KOPT-K1 (cell line): ENCODE data around the gene DSTN.

Source experiments
- H3K27ac ChIP-seq: fragments of 200-600 bp; sonication (generic); 2 replicates; pipeline ENCODE4 v1.5.1; 2016; ENCODE audit warnings: antibody characterized with exemption, mild to moderate bottlenecking, low read depth, low read length; ENCODE audit not compliant: poor library complexity, severe bottlenecking
- H3K36me3 ChIP-seq: fragments of 200-600 bp; sonication (generic); 2 replicates; pipeline ENCODE4 v1.5.1; 2017; ENCODE audit warnings: antibody characterized with exemption, mild to moderate bottlenecking, low read length, moderate library complexity; ENCODE audit not compliant: insufficient read depth
- H3K9me3 ChIP-seq: fragments of 200-600 bp; sonication (generic); 2 replicates; pipeline ENCODE4 v1.5.1; 2017; ENCODE audit warnings: antibody characterized with exemption, low read length, mild to moderate bottlenecking; ENCODE audit not compliant: insufficient read depth, poor library complexity, severe bottlenecking

Gene DSTN

DNA sequence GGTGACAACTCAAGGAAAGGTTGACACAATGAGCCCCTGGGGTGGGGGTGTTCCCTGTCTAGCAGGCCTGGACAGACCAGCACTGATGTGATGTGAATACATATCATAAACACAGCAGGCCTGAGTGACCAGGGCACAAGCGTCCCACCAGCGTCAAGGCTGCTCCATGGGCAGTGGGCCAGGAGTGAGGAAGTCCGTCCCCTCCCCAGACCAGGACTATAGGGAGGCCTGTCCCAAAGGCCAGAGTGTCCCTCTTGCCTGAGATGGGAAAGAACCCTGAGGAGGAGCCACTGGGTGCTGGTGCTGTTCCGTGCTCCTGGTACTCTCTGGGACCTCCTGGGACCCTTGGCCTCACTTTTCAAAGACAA lies 67.5 kb downstream of the DSTN start:
- Histone ChIP-seq H3K36me3 (peaks cover 83% of the 10 kb centered on the region), H3K9me3 (no peaks in the 10 kb centered on the region), H3K27ac (no peak overlapping the region)

DNA sequence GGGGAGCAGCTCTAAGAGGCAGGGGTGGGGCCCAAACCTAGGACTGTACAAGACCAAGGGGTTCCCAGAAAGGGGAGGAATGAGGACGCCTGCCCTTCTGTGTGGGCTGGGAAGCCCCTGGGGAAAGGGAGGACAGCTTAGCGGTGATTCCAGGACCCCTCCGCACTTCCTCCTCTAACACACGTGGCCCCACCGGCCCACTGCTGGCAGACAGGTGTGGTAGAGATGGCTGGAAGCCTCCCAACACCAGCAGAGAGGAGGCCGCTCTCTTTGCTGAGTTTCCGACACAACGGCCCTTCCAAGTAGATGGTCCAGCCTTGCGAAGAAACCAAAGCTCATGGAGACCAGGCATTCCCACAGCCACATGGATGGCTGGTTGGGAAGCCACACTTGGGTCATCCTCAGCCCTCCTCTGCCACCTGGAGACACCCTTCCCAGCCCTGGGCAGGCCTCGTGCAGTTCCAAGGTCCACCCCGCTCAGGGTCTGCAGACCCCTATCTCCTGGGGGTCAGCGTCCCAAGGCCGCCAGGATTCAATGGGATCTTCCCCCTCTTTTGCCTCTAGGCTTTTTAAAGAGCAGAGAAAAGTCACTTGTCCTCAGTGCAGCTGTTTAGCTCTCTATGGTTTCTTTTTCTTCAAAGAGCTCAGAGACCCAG lies 68.2 kb downstream of the DSTN start:
- peaks cover 81% of the 10 kb centered on the region for H3K36me3 ChIP-seq
- no peak overlapping the region for H3K27ac ChIP-seq
- no peaks in the 10 kb centered on the region for H3K9me3 ChIP-seq

DNA sequence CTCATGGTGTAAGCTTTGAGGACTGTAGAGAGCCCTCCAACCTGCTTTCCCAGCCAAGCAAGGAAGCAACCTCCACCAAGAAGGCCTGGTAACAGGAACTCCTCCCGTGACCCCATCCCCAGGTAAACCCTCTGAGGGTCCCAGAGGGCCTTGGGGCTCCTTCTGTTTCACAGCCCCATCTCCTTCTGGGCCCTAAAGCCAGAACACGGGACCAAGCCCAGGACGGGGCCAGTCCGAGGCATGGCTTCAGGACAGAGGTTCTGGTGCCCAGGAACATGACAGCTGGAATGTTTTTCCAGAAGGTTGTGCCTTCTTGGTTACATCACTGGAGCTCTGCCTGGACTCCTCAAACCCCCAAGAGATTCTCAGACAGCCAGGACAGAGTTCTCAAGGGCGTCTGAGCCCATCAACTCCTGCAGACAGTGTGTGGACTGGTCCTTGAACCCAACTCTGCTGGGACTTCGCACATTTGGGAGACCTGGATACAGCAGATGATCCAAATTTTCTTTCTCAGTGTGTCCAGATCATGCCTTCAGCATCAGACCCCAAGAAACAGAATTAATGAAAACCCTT lies 69.0 kb downstream of the DSTN start:
- Histone ChIP-seq H3K36me3 (peaks cover 72% of the 10 kb centered on the region), H3K27ac (no peak overlapping the region)

DNA sequence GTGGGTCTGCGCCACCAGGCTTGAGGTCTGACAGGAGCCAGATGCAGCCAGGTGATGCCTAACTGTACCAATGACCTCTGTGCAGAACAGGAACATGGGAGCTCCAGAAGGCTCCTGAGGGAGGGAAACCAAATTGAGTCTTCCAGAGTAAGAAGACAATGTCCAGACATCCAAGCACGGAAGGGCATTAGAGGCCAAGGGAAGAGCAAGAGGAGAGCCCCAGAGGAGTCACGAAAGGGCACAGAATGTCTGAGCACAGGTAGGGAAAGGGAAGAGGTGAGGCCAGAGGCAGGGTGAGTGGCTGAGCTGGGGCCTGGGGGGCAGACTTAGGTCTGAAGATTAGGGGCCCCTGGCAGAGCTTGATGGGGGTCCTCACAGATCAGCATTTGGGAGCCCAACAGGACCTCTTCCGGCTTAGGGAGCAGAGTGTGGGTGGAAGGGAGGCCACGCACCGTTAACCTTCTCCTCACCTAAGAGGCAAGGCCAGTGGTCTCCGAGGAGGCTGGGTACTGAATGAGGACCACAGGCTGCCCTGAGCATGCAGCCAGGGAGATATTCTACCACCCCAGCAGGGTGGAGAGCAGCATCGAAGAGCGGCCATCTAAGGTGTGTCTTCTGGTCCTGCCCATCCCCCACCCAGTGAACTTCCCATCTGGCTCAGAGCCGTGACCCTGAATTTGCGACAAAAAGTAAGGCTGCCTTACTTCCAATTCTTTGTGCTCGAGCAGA lies 70.4 kb downstream of the DSTN start:
- H3K9me3 ChIP-seq = no peaks in the 10 kb centered on the region
- peaks cover 59% of the 10 kb centered on the region; the same call in 1 of the 2 replicates for H3K36me3 ChIP-seq
- H3K27ac ChIP-seq = no peak overlapping the region

More for the DNA sequence above, 69.0 kb downstream of the DSTN start:
- no peaks in the 10 kb centered on the region for H3K9me3 ChIP-seq

DNA sequence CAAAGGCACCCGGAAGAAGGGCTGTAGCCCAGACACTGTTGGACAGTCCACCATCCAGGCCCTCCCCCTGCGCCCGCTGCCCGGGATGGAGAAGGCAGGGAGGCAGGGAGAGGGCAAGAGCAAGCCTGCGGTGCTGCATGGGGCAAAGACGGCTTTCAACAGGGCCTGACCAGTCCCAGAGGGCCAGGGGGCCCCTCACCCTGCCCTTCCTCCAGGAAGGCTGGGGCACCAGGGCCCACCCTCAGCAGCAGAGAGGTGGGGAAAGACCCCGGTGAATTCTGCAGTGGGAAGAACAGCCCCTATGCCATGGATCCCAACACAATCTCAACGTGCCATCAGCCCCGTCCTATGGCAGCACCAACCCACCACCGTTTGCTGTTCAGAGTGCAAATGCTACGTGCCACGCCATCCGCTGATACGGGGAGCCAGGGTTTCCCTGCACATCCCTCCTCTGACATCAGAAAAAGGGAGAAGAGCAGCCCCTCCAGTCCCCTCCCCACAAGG lies 71.1 kb downstream of the DSTN start:
- H3K36me3 ChIP-seq = peaks cover 52% of the 10 kb centered on the region; the same call in 1 of the 2 replicates
- no peak overlapping the region for H3K27ac ChIP-seq
- no peaks in the 10 kb centered on the region for H3K9me3 ChIP-seq

DNA sequence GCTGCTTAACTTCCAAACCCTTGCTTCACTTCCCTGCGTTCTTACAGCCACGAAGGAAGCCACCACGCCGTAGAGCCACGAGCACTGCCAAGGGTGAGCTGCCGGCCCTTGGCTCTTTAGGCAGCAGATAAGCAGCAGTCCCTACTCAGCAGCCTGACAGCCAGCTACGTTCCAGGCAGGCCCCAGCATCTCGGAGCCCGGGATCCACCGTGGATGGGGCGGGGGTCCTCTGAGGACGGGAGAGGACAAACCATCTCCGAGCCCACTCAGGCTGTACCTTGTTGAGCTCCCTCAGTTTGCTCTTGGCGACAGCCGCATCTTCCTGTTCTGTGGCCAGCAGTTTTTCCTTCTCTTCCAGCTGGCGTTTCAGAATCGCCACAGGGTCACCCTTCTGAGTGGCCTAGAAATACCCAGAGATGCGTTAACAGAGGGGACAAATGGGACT lies 71.7 kb downstream of the DSTN start:
- no peak overlapping the region for H3K27ac ChIP-seq
- no peaks in the 10 kb centered on the region for H3K9me3 ChIP-seq
- peaks cover 47% of the 10 kb centered on the region; the same call in 1 of the 2 replicates for H3K36me3 ChIP-seq

DNA sequence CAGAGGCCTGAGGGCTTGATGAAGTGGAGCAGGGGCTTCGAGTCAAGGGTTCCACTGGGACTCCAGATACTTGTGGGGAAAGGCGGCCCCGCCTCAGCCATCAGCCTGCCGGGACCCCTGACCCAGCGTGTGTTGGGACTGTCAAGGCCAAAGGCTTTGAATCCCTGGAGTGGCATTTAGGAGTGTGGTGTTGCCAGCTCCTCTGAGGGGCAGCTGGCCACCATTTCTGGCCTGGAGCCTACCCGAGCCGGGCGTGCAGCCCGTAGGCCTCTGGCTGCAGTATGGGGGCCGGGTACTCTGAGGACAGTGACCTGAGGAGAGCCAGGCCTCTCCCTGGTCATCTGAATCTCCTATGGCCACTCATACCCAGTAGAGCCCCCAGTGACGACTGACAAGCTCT lies 72.1 kb downstream of the DSTN start:
- Histone ChIP-seq H3K27ac (no peak overlapping the region), H3K36me3 (peaks cover 47% of the 10 kb centered on the region; the same call in 1 of the 2 replicates), H3K9me3 (no peaks in the 10 kb centered on the region)

DNA sequence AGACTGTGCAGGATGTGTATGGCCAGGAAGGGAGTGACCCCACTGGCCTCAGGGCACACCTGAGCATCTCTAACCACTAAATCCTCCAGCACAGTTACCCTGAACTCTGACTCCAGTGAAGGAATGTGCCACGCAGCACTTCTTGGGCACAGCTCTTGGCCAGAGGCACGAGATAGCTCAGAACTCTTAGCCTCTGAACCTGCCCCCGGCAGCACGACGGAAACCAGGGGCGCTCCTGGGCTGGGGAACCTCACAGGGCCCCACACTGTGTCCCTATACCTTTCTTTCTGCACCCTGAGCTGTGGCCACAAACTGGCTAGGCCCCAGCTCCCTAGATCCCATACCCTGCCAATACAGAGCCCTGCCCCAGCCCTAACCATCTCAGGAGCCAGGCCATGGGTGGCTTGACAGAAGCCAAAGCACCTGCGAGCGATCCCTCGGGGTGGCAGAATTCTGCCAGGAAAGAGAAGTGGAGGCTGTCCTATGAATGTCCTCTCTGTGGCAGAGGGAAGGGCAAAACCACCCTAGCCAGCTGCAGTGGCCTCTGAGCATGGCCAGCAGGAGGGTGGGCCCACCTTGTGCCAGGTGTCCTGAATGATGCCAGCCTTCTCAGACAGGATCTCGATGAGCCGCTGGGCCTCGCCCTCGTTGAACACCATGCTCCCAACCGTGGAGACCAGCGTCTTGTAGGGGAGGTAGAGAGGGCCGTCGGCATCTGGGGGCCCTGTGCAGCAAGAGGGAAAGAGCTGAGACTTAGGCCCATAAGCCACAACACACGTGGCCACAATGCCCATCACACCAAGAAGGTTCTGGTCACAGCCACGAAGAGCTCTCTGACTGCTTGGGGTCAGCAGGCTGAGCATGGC lies 72.8 kb downstream of the DSTN start:
- H3K9me3 ChIP-seq = no peaks in the 10 kb centered on the region
- H3K27ac ChIP-seq = no peak overlapping the region
- H3K36me3 ChIP-seq = peaks cover 45% of the 10 kb centered on the region; the same call in 1 of the 2 replicates

DNA sequence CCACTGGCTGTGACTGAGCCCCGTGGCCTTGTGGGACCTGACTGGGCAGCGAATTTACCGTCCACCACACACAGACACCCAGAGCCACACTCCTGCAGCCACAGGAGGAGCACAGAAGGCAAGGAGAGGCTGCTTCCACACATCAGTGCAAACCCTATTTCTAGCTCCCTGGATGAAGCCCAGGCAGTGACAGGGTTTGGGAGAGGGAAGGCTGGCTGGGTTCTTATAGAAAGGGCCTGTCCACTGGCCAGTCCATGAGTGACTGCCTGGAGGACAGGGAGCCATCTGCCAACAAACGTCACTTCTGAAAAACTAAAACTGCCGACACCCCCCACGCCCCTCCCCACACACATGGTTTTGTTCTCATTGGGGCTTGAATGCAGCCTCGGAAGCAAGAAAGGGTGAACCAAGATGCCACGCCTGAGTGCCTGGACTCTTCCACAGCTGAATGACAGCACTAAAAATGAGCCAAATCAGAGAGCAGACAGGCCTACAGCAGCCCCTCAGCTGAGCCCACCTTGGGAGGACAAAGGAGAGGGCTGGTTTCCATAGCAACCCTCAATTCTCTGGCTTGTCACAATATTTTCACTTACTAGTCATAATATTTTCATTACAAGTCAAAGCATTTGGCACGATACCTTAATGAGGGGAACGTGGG lies 73.8 kb downstream of the DSTN start:
- no peak overlapping the region for H3K27ac ChIP-seq
- H3K36me3 ChIP-seq = peaks cover 39% of the 10 kb centered on the region; the same call in 1 of the 2 replicates

DNA sequence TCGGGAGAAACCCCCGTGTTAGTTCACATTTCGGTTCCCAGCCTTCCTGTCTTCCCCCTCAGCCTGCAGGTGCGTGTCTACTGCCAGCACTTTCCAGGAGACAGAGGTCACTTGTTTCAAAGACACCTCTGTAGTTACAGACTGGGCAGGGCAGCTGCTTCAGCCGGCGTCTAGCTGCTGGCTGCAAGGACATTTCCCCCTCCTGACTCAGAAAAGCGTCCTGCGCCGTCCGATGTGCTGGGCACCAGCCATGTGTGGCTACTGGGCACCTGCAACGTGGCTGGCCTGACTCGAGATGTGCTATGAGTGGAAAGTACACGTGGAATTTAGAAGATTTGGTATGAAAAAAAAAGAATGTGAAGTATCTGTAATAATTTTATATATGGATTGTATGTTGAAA lies 74.6 kb downstream of the DSTN start:
- no peak overlapping the region for H3K27ac ChIP-seq
- peaks cover 33% of the 10 kb centered on the region; the same call in 1 of the 2 replicates for H3K36me3 ChIP-seq
- no peaks in the 10 kb centered on the region for H3K9me3 ChIP-seq

More for the DNA sequence above, 73.8 kb downstream of the DSTN start:
- H3K9me3 ChIP-seq = no peaks in the 10 kb centered on the region

DNA sequence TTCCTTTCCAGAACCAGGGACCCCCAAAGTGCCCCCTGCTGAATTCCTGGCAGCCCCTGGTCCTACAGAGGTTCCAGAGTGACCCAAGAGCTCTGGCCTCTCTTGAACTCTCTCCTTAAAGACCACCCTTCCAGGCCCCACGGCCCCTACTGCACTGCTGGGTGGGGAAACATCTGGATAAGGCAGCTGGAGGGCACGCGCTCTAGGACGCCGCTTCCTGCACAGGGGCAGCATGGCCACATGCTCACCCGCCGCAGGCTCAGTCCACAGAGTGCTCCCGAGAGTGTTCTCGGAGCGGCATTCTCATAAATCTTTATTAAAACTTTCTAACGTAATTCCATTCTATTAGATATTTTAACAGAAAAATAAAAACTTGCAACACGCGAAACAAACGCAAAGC lies 75.1 kb downstream of the DSTN start:
- H3K27ac ChIP-seq = no peak overlapping the region
- H3K36me3 ChIP-seq = peaks cover 29% of the 10 kb centered on the region; the same call in 1 of the 2 replicates
- H3K9me3 ChIP-seq = no peaks in the 10 kb centered on the region

DNA sequence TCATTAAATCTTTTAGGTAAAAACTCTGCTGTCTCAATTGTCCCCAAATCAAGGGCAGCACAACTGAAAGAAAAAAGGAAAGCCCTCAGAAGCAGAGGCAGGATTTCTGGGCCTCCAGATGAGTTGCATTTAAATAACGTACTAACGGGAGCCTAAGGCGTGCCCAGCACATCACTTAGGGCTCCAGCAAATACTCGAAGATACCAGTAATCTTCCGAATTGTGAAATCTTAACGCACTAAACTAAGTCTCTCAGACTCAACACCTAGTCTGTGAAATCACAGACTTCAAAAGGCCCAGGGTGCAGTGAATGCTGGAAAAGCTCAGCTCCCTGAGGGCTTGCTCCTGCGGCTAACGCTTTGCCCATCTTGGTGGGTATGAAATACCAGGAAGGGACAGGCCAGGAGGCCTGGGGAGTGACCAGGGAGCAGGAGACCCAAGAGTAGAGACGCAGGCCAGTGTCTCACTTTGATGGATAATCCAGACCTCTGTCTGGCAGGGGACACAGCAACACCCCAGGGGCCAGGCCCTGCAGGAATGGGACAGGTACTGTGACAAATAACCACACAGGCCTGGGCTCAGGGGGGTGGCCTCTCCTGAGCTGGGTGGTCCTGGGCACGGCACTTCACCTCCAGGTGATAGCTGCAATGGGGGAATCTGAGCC lies 75.8 kb downstream of the DSTN start:
- no peaks in the 10 kb centered on the region for H3K9me3 ChIP-seq
- H3K27ac ChIP-seq = no peak overlapping the region
- H3K36me3 ChIP-seq = peaks cover 26% of the 10 kb centered on the region; the same call in 1 of the 2 replicates

DNA sequence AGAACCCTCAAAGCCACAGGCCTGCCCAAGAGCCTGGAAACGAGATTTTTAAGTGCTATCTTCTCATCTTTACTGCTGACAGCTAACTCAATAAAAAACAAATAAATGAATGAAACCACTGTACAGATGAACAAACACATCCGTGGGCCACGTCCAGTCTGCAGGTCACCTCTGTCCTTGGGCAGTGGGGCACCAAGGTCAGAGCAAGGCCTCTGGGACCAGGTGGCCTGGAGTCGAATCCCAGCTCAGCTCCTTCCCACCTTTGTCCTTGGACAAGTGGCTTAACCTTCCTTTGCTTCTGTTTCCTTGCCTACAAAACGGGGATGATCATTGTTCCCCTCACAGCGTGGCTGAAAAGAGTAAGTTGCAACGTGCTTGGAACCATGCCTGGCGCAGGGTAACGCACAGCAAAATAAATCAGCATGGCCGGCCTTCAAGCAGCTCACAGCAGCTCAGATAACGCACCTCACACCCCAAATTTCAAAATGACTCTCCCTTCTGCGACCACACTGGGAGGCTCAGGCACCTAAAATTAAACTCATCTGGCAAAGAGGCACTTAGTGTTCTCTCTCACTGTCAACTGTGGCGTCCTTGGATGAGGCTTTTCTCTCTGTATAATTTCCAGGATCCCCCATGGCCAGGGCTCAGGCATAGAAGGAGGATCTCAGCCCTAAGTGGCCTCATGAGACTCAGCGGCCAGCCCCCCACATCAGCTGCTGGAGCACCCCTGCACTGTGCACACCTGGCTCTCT lies 76.5 kb downstream of the DSTN start:
- Histone ChIP-seq H3K27ac (no peak overlapping the region), H3K9me3 (no peaks in the 10 kb centered on the region), H3K36me3 (peaks cover 19% of the 10 kb centered on the region; the same call in 1 of the 2 replicates)
